ENCODE data around the gene KRTAP12-3.
"Not testable (repeated sequence)": the region's sequence is repeated elsewhere in the genome, so short reads cannot be mapped to it uniquely, and the experiment has no call there.

Gene KRTAP12-3

DNA sequence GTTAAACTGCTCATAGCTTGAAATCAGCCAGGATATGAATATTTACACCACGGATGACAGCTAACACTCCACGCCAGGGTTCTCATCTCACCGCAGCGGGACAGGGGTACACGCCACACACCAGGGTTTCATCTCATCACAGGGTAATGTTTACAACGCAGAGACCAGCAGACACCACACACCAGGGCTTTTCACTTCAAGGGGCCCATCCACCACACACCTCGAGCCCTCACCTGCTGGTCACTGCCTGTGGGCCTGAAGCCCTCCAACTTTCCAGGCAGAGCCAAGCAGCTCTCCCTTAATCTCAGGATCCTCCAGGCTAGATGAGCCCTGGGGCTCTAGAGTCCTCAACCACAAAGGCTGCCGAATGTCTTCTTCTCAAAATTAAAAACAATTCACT is 37.9 kb downstream of the KRTAP12-3 start:
- no peak for DNase-seq (ENCODE audit: extremely low read depth, low read depth)
- H3K4me3 ChIP-seq (replicated peaks; ENCODE audit: low read depth, low read length), result no peak overlapping the region
- TF ChIP-seq, protein P1, sequence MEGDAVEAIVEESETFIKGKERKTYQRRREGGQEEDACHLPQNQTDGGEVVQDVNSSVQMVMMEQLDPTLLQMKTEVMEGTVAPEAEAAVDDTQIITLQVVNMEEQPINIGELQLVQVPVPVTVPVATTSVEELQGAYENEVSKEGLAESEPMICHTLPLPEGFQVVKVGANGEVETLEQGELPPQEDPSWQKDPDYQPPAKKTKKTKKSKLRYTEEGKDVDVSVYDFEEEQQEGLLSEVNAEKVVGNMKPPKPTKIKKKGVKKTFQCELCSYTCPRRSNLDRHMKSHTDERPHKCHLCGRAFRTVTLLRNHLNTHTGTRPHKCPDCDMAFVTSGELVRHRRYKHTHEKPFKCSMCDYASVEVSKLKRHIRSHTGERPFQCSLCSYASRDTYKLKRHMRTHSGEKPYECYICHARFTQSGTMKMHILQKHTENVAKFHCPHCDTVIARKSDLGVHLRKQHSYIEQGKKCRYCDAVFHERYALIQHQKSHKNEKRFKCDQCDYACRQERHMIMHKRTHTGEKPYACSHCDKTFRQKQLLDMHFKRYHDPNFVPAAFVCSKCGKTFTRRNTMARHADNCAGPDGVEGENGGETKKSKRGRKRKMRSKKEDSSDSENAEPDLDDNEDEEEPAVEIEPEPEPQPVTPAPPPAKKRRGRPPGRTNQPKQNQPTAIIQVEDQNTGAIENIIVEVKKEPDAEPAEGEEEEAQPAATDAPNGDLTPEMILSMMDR (IDR thresholded peaks at IDR 0.05; ENCODE audit: low read depth, low read length, missing control alignments), result no peak

DNA sequence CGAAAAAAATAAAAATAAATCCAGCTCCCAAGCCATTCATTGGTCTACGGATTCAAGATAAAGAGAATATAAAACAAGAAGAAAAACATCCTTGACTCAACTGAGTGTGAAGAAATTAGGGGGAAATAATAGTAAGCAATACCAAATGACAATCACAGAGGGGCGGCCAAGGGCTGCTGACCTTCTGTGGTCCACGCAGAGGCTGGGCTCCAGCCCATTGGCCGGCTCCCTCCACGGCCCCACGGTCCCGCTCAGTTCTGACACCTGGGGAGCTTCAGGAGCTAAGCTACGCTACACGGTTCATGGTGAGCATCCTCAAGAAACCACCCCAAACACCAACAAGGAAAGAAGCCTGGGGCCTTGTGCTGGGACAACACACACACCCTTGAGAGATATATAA is 38.8 kb downstream of the KRTAP12-3 start:
- TF ChIP-seq, protein P1 (IDR thresholded peaks at IDR 0.05; ENCODE audit: low read depth, low read length, missing control alignments), result no peak
- no peak for DNase-seq (ENCODE audit: extremely low read depth, low read depth)
- H3K4me3 ChIP-seq (replicated peaks; ENCODE audit: low read depth, low read length), result no peak overlapping the region

DNA sequence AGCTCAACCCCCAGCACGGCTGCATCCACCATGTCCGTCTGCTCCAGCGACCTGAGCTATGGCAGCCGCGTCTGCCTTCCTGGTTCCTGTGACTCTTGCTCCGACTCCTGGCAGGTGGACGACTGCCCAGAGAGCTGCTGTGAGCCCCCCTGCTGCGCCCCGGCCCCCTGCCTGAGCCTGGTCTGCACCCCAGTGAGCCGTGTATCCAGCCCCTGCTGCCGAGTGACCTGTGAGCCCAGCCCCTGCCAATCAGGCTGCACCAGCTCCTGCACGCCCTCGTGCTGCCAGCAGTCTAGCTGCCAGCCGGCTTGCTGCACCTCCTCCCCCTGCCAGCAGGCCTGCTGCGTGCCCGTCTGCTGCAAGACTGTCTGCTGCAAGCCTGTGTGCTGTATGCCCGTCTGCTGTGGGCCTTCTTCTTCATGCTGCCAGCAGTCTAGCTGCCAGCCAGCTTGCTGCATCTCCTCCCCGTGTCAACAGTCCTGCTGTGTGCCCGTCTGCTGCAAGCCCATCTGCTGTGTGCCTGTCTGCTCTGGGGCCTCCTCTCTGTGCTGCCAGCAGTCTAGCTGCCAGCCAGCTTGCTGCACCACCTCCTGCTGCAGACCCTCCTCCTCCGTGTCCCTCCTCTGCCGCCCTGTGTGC is 39.6 kb downstream of the KRTAP12-3 start, which contains the start of gene KRTAP10-12:
TSS of gene KRTAP10-12 (plus strand) at position 1 of the 639 bp plus-strand sequence. CDS start at position 31, 30 bp downstream.
- H3K4me3 ChIP-seq (replicated peaks; ENCODE audit: low read depth, low read length); DNase-seq (ENCODE audit: extremely low read depth, low read depth): not testable (repeated sequence)

DNA sequence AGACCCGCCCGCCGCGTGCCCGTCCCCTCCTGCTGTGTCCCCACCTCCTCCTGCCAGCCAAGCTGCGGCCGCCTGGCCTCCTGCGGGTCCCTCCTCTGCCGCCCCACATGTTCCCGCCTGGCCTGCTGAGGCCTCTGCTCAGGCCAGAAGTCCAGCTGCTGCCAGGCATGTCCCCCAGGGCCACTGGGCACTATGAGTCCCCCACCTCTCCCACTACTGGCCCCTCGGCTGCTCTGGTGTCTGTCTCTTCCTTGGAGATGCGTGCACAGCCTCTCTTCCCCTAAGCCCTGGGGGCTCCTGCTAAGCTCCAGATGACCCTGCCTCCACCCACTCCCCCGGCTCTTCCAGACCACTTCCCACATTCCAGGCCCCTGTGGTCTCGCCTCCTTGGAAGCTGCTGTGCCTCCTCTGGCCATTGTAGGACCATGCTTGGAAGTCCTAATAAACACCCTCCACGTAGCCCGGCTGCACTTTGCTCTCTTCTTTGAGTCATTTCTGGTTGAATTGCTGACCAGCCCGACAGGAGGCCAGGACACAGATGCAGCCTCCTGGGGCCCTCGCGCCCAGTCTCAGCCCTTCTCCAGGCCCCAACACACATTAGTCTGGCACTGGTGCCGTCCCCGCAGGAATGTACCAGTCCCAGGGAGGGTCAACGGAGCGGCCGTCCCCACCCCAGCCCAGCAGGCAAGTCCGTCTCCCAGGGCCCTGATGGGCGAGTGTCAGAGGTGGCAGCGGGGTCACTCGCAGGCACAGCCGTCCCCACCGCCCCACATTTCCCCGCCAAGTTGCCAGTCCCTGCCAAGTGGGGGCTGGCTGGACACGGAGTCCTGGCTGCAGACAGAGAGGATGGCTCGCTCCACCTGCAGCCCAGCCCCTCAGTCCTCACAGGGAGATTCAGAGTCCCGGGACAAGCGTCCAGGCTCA is 40.3 kb downstream of the KRTAP12-3 start:
- H3K4me3 ChIP-seq (replicated peaks; ENCODE audit: low read depth, low read length), result no peak overlapping the region
- TF ChIP-seq, protein P1 (IDR thresholded peaks at IDR 0.05; ENCODE audit: low read depth, low read length, missing control alignments), result no peak
- no peak for DNase-seq (ENCODE audit: extremely low read depth, low read depth)

DNA sequence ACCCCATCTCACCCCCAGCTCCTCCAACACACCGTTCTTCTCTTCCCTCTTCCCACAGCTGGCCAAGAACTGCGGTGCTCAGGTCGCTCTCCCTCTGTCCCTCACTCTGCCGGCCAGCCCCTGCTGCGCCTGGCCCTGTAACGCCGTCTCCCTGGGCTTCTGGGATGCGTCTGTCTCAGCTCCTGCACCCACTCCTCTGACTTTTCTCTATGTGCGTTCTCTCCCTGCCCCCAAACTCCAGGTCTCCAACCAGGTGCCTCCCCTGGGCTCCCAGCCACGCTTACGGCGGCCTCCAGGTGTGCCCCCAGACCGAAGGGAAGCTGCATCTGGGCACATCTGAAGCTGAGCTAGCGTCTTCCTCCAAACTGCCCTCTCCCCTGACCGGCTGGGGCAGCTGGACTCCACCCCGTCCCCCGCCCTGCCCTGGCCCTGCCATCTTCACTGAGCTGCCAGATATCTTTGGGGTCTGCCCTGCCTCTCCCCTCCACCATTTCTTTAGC is 41.8 kb downstream of the KRTAP12-3 start:
- TF ChIP-seq, protein P1 (IDR thresholded peaks at IDR 0.05; ENCODE audit: low read depth, low read length, missing control alignments), result no peak
- no peak for DNase-seq (ENCODE audit: extremely low read depth, low read depth)
- no peak overlapping the region for H3K4me3 ChIP-seq (replicated peaks; ENCODE audit: low read depth, low read length)

DNA sequence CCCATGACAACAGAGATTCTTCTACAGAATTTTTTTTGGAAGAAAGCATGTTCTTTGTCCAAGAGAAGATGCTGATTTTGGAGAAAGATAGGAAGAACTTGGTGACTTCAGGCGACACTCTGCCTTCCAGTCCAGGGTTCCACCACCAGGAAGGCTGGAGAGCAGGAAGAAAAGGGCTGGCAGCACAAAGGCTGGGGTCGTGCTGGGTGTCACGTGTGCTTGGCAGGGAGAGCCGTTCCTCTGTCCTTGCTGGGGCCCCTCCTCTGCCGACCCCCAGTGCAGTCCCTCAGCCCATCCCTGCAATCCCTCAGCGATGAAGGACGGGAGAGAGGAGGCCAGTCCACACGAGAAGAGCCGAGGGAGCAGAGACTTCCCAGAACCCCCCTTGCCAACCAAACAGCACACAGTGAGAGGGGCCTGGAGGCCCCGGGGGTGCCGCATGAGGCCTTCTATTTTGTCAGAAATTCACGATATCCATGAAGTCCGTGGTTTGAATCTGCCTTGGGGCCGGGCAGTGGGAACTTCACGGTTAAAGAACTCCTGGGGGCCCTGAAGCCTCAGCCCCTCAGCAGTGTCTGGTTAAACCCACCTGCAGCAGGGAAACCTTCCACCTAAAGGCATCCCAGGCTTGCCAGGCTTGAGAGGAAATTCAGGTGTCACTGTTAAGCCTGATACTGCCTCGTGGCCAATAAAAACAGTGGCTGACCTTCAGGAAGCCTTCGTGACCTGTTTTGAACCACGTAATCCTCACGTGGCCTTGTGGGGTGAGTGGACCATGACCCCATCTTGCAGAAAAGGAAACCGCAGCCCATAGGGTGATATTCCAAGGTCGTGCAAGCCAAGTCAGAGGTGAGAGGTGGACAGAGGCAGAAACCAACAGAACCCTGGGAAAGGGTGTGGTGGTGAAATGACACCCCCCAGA is 42.6 kb downstream of the KRTAP12-3 start:
- TF ChIP-seq, protein P1 (IDR thresholded peaks at IDR 0.05; ENCODE audit: low read depth, low read length, missing control alignments), result no peak
- no peak overlapping the region for H3K4me3 ChIP-seq (replicated peaks; ENCODE audit: low read depth, low read length)
- DNase-seq (ENCODE audit: extremely low read depth, low read depth), result no peak

Data from HFF-Myc (cell line).